Measurements from ENCODE around the gene ZNF124. TPM values are rescaled to one million over a fixed set of nuclear protein-coding genes. Genes with fewer than 3 reads are reported as not detected.
"Not testable (repeated sequence)": the region's sequence is repeated elsewhere in the genome, so short reads cannot be mapped to it uniquely, and the experiment has no call there.

The ZNF124 gene
- total and polyA plus RNA-seq, 3 experiments from 2014 or later: 5.6 to 23.5 (median 21.0) TPM

DNA sequence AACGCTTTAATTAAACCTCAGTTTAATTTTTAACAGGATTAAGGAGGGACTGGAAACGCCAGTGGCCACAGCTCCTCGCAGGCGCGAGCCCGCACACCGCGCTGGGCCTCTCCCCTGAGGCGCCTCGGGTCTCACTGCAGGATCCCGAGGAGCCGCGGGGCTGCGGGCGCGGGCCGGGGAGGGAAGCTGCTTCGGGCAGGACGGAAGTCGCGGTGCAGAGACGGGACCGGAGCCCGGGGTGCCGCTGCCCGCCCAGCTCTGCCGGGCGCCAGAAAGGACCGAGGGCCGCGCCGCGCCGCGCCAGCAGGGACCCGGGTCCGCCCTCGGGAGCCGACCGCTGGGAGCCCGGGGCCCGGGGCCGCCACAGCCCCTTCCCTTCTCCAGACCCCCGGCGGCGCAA lies 377 bp downstream of the ZNF124 start:
- H3K9me3 Mint-ChIP-seq: peaks cover 0 to 17% (median 9%) of the 10 kb centered on the region in 5 donors
- H3K27ac ChIP-seq (ENCODE audit: low read depth, low read length); POLR2A ChIA-PET; H3K4me3 ChIP-seq (ENCODE audit: low read length); H3K4me1 ChIP-seq (ENCODE audit: insufficient read depth, low read length); H3K36me3 ChIP-seq (ENCODE audit: insufficient read depth, low read length); H3K27me3 ChIP-seq (ENCODE audit: insufficient read depth, low read length, poor library complexity, severe bottlenecking); H3K27ac Mint-ChIP-seq; H3K4me3 Mint-ChIP-seq; H3K27me3 Mint-ChIP-seq; CTCF ChIA-PET; DNase-seq: not testable (repeated sequence)
- peaks cover 25 to 38% (median 30%) of the 10 kb centered on the region in 3 donors for H3K4me1 Mint-ChIP-seq
- H3K9me3 ChIP-seq (ENCODE audit: low read length): peaks cover 12% of the 10 kb centered on the region
- peaks cover 2 to 19% (median 8%) of the 10 kb centered on the region in 3 donors for H3K36me3 Mint-ChIP-seq

DNA sequence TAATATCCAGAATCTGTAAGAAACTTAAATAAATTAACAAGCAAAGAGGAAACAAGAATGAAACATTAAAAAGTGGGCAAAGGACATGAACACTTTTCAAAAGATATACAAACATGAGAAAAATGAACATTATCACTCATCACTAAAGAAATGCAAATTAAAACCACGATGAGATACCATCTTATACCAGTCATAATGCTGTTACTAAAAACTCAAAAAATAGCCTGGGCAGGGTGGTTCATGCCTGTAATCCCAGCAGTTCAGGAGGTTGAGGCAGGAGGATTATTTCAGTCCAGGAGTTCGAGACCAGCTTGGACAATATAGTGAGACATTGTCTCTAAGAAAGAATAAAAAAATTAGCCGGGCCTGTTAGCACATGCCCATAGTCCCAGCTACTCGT lies 6.1 kb downstream of the ZNF124 start:
- peak overlapping the region in 1 of 7 donors; percentile 3 for H3K4me3 Mint-ChIP-seq
- Histone ChIP-seq H3K27ac (ENCODE audit: low read depth, low read length) (no peak overlapping the region), H3K36me3 (ENCODE audit: insufficient read depth, low read length) (no peaks in the 10 kb centered on the region), H3K9me3 (ENCODE audit: low read length) (peaks cover 29% of the 10 kb centered on the region), H3K27me3 (ENCODE audit: insufficient read depth, low read length, poor library complexity, severe bottlenecking) (no peaks in the 10 kb centered on the region), H3K4me1 (ENCODE audit: insufficient read depth, low read length) (no peaks in the 10 kb centered on the region), H3K4me3 (ENCODE audit: low read length) (no peak overlapping the region)
- H3K4me1 Mint-ChIP-seq: peaks cover 27 to 51% (median 50%) of the 10 kb centered on the region in 3 donors
- CTCF ChIA-PET: no interaction called here
- peaks cover 42 to 70% (median 55%) of the 10 kb centered on the region in 5 donors for H3K9me3 Mint-ChIP-seq
- POLR2A ChIA-PET: no interaction called here
- H3K27ac Mint-ChIP-seq: peak overlapping the region in 1 of 8 donors; percentile 24
- H3K36me3 Mint-ChIP-seq: peaks cover 10 to 69% (median 43%) of the 10 kb centered on the region in 3 donors
- H3K27me3 Mint-ChIP-seq: no peaks in the 10 kb centered on the region
- DNase-seq: no peak

DNA sequence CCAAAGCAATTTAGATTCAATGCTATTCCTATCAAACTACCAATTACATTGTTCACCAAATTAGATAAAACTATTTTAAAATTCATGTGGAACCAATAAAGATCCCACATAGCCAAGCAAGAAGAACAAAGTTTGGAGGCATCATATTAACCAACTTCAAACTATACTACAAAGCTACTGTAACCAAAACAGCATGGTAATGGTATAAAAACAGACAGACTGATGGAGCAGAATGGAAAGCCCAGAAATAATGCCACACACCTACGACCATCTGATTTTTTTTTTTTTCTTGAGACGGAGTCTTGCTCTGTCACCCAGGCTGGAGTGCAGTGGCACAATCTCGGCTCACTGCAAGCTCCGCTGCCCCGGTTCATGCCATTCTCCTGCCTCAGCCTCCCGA lies 7.1 kb downstream of the ZNF124 start:
- Histone ChIP-seq H3K36me3 (ENCODE audit: insufficient read depth, low read length) (no peaks in the 10 kb centered on the region), H3K27ac (ENCODE audit: low read depth, low read length) (no peak overlapping the region), H3K4me1 (ENCODE audit: insufficient read depth, low read length) (no peaks in the 10 kb centered on the region), H3K27me3 (ENCODE audit: insufficient read depth, low read length, poor library complexity, severe bottlenecking) (no peaks in the 10 kb centered on the region), H3K4me3 (ENCODE audit: low read length) (no peak overlapping the region), H3K9me3 (ENCODE audit: low read length) (peaks cover 30% of the 10 kb centered on the region)
- Mint-ChIP-seq H3K9me3 (peaks cover 52 to 79% (median 62%) of the 10 kb centered on the region in 5 donors), H3K36me3 (peaks cover 12 to 79% (median 51%) of the 10 kb centered on the region in 3 donors), H3K4me3 (no peak overlapping the region), H3K27ac (no peak overlapping the region), H3K4me1 (peaks cover 21 to 44% (median 43%) of the 10 kb centered on the region in 3 donors), H3K27me3 (no peaks in the 10 kb centered on the region)
- no peak for DNase-seq
- CTCF ChIA-PET: no interaction called here
- POLR2A ChIA-PET: no interaction called here

DNA sequence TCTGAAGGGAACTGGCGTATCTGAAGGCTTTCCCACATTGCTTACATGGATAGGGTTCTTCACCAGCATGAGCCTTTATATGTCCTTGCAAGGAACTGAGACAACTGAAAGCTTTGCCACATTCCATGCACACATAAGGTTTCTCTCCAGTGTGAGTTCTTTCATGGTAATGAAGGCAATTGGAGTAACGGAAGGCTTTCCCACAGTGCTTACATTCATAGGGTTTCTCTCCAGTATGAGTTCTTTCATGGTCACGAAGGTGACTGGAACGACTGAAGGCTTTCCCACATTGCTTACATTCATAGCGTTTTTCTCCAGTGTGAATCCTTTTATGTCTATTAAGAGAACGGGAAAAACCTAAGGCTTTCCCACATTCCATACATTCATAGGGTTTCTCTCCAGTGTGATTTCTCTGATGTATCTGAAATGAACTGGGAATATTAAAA lies 15.0 kb downstream of the ZNF124 start:
- ChIA-PET POLR2A (interaction anchor here (0.5 kb wide), 1 partner anchor 23 kb away, joined by 3 read pairs; no protein-coding TSS in a partner anchor), CTCF (no interaction called here)
- Histone ChIP-seq H3K4me1 (ENCODE audit: insufficient read depth, low read length) (no peaks in the 10 kb centered on the region), H3K4me3 (ENCODE audit: low read length) (peak overlapping the region; percentile 3), H3K9me3 (ENCODE audit: low read length) (peaks cover 54% of the 10 kb centered on the region), H3K27me3 (ENCODE audit: insufficient read depth, low read length, poor library complexity, severe bottlenecking) (no peaks in the 10 kb centered on the region), H3K36me3 (ENCODE audit: insufficient read depth, low read length) (peaks cover 33% of the 10 kb centered on the region), H3K27ac (ENCODE audit: low read depth, low read length) (no peak overlapping the region)
- no peaks in the 10 kb centered on the region for H3K27me3 Mint-ChIP-seq
- peaks cover 41 to 92% (median 89%) of the 10 kb centered on the region in 5 donors for H3K9me3 Mint-ChIP-seq
- H3K27ac Mint-ChIP-seq: no peak overlapping the region
- peak in 1 of 5 donors; percentile 3 for DNase-seq
- peaks cover 37 to 88% (median 79%) of the 10 kb centered on the region in 3 donors for H3K36me3 Mint-ChIP-seq
- peaks cover 0 to under 1% (median 0%) of the 10 kb centered on the region in 3 donors for H3K4me1 Mint-ChIP-seq
- H3K4me3 Mint-ChIP-seq: no peak overlapping the region

DNA sequence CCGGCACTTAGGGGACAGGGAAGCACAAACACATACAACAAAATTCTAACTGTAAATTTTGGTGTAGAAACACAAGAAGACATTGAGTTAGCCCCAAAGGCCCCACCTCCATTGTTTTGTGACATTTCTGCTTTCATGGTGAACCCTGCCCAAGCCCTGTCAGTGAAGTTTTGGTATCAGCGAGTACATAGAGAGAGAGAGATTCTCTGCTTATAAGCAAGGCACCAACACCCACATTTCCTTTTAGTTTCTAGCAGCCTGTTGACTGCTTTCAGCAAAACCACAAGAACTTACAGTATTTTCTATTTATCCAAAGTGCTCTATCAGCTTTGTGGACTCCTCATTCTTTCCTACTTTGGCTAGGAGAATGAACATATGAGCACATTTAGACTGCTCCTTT lies 24.0 kb downstream of the ZNF124 start:
- POLR2A ChIA-PET: no interaction called here
- Mint-ChIP-seq H3K36me3 (peaks cover 26 to 72% (median 56%) of the 10 kb centered on the region in 3 donors), H3K4me3 (no peak overlapping the region), H3K9me3 (peaks cover 36 to 86% (median 77%) of the 10 kb centered on the region in 5 donors), H3K27ac (no peak overlapping the region), H3K27me3 (no peaks in the 10 kb centered on the region), H3K4me1 (no peaks in the 10 kb centered on the region)
- Histone ChIP-seq H3K4me3 (ENCODE audit: low read length) (no peak overlapping the region), H3K36me3 (ENCODE audit: insufficient read depth, low read length) (peaks cover 4% of the 10 kb centered on the region), H3K27me3 (ENCODE audit: insufficient read depth, low read length, poor library complexity, severe bottlenecking) (no peaks in the 10 kb centered on the region), H3K27ac (ENCODE audit: low read depth, low read length) (no peak overlapping the region), H3K4me1 (ENCODE audit: insufficient read depth, low read length) (no peaks in the 10 kb centered on the region), H3K9me3 (ENCODE audit: low read length) (peaks cover 62% of the 10 kb centered on the region)
- DNase-seq: no peak
- CTCF ChIA-PET: no interaction called here

DNA sequence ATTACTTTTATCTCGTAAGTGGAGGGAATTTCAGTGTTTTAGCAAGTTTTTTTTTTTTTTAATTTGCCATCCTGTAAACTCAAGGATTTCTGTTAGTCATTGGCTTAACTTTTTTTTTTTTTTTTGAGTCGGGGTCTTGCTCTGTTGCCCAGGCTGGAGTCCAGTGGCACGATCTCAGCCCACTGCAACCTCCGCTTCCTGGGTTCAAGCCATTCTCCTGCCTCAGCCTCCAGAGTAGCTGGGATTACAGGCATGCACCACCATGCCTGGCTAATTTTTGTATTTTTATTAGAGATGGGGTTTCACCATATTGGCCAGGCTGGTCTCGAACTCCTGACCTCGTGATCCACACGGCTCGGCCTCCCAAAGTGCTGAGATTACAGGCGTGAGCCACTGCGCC lies 24.7 kb downstream of the ZNF124 start:
- H3K27ac ChIP-seq (ENCODE audit: low read depth, low read length); DNase-seq; H3K36me3 ChIP-seq (ENCODE audit: insufficient read depth, low read length); H3K4me1 Mint-ChIP-seq; CTCF ChIA-PET; H3K27me3 ChIP-seq (ENCODE audit: insufficient read depth, low read length, poor library complexity, severe bottlenecking); H3K27ac Mint-ChIP-seq; H3K4me3 ChIP-seq (ENCODE audit: low read length); H3K4me1 ChIP-seq (ENCODE audit: insufficient read depth, low read length); H3K27me3 Mint-ChIP-seq: not testable (repeated sequence)
- H3K9me3 ChIP-seq (ENCODE audit: low read length): peaks cover 66% of the 10 kb centered on the region
- H3K36me3 Mint-ChIP-seq: peaks cover 26 to 74% (median 55%) of the 10 kb centered on the region in 3 donors
- peak overlapping the region in 1 of 7 donors; percentile 15 for H3K4me3 Mint-ChIP-seq
- POLR2A ChIA-PET: interaction anchor here (0.7 kb wide), 1 partner anchor 38 kb away, joined by 4 read pairs; no protein-coding TSS in a partner anchor
- H3K9me3 Mint-ChIP-seq: peaks cover 39 to 88% (median 77%) of the 10 kb centered on the region in 5 donors

DNA sequence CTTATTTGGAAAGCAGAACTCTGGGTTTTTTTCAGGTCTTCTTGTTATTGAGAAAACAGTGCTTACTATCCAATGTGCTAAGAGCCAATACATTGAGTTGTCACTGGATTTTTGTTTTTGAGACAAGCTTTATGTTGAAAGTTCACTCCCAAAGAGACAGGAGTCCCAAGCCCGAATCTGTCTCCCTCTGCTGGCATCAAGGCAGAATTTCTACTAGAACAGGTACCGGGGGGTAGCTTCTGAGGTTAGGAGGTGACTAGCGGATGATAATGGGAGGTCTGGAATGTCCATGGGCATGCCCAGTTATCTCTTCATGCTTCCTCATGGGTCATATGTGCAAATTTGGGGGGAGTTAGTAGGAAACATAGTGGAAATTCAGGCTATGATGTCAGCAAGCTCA lies 25.1 kb downstream of the ZNF124 start:
- peaks cover 26 to 78% (median 58%) of the 10 kb centered on the region in 3 donors for H3K36me3 Mint-ChIP-seq
- ChIA-PET CTCF (no interaction called here), POLR2A (interaction anchor here (0.7 kb wide), 1 partner anchor 39 kb away, joined by 4 read pairs; no protein-coding TSS in a partner anchor)

DNA sequence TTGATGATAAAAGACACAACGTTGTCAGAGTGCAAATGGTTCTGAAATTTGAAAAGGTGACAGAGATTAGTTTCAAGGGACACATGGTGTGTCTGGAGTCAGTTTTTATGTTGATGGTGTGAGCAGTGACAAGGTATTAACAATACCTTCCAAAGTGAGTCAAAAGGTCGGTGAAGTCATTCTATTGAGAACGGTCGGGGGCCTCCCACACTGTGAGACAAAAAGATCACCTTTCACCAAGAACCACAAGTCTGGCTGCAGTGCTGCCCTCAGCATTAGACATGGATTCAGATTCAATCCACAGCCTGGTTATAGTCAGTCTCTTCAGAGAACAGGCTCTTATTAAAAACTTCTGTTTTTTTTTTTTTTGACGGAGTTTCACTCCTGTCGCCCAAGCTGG lies 26.5 kb downstream of the ZNF124 start:
- no peak for DNase-seq
- Mint-ChIP-seq H3K9me3 (peaks cover 45 to 90% (median 81%) of the 10 kb centered on the region in 5 donors), H3K36me3 (peaks cover 25 to 81% (median 62%) of the 10 kb centered on the region in 3 donors), H3K27ac (no peak overlapping the region), H3K4me1 (no peaks in the 10 kb centered on the region), H3K27me3 (no peaks in the 10 kb centered on the region), H3K4me3 (no peak overlapping the region)
- H3K27ac ChIP-seq (ENCODE audit: low read depth, low read length): no peak overlapping the region
- ChIA-PET POLR2A (no interaction called here), CTCF (no interaction called here)
- H3K4me1 ChIP-seq (ENCODE audit: insufficient read depth, low read length): no peaks in the 10 kb centered on the region
- H3K27me3 ChIP-seq (ENCODE audit: insufficient read depth, low read length, poor library complexity, severe bottlenecking): no peaks in the 10 kb centered on the region
- no peak overlapping the region for H3K4me3 ChIP-seq (ENCODE audit: low read length)
- peaks cover 4% of the 10 kb centered on the region for H3K36me3 ChIP-seq (ENCODE audit: insufficient read depth, low read length)
- H3K9me3 ChIP-seq (ENCODE audit: low read length): peaks cover 78% of the 10 kb centered on the region

More for the DNA sequence above, 25.1 kb downstream of the ZNF124 start:
- Mint-ChIP-seq H3K4me3 (peak overlapping the region in 1 of 7 donors; percentile 15), H3K4me1 (no peaks in the 10 kb centered on the region), H3K27me3 (no peaks in the 10 kb centered on the region), H3K9me3 (peaks cover 39 to 90% (median 77%) of the 10 kb centered on the region in 5 donors), H3K27ac (no peak overlapping the region)
- Histone ChIP-seq H3K27me3 (ENCODE audit: insufficient read depth, low read length, poor library complexity, severe bottlenecking) (no peaks in the 10 kb centered on the region), H3K36me3 (ENCODE audit: insufficient read depth, low read length) (peaks cover 4% of the 10 kb centered on the region), H3K9me3 (ENCODE audit: low read length) (peaks cover 68% of the 10 kb centered on the region), H3K27ac (ENCODE audit: low read depth, low read length) (no peak overlapping the region), H3K4me3 (ENCODE audit: low read length) (no peak overlapping the region), H3K4me1 (ENCODE audit: insufficient read depth, low read length) (no peaks in the 10 kb centered on the region)
- DNase-seq: no peak
